Nucleus accumbens (tissue), 56 donors: Measurements from ENCODE around the gene MED31.
A peak's percentile ranks its signal among the peaks of the same experiment; 100 is the strongest.

ENCODE experiments used
- DNase-seq, 56 donors: peaks; one replicate each; lab custom pipeline; 2025; lab: John Stamatoyannopoulos, UW

MED31 gene

GRCh38 chr17:6656797-6657632 lies 5.6 kb upstream of the MED31 start:
- DNase-seq: peak in 11 of 56 donors; percentile 18 to 74 (median 29)

GRCh38 chr17:6655732-6656361 lies 4.4 kb upstream of the MED31 start:
- peak in 5 of 56 donors; percentile 20 to 55 (median 36) for DNase-seq

GRCh38 chr17:6654841-6655731 lies 3.7 kb upstream of the MED31 start:
- DNase-seq: peak in 3 of 56 donors; percentile 25 to 61 (median 48)

GRCh38 chr17:6651919-6652452 lies 581 bp upstream of the MED31 start:
- peak in 5 of 56 donors; percentile 32 to 63 (median 49) for DNase-seq

GRCh38 chr17:6648181-6648580 lies 3.2 kb downstream of the MED31 start:
- no peak for DNase-seq

GRCh38 chr17:6643451-6644125 lies 7.8 kb downstream of the MED31 start:
- DNase-seq: no peak

GRCh38 chr17:6642592-6642991 lies 8.8 kb downstream of the MED31 start:
- no peak for DNase-seq

- peak in 1 of 56 donors; percentile 64 for DNase-seq
Observed at GRCh38 chr17:6641247-6641863, 10.1 kb downstream of the MED31 start.

GRCh38 chr17:6640536-6641246 lies 10.7 kb downstream of the MED31 start, which contains the start of the genes KIAA0753 and TXNDC17:
Gene KIAA0753 (minus strand): TSS chr17:6640711. CDS start chr17:6635103, 5,608 bp downstream.
Gene TXNDC17 (plus strand): TSS chr17:6641060. CDS start chr17:6641083, 23 bp downstream.
- peak in 55 of 56 donors; percentile 44 to 98 (median 85) for DNase-seq

- DNase-seq: peak in 9 of 56 donors; percentile 11 to 76 (median 62)
Observed at GRCh38 chr17:6639586-6640535, 11.5 kb downstream of the MED31 start.

- peak in 3 of 56 donors; percentile 25 to 34 (median 27) for DNase-seq
Observed at GRCh38 chr17:6639014-6639585, 12.3 kb downstream of the MED31 start.

GRCh38 chr17:6638046-6638908 lies 13.1 kb downstream of the MED31 start:
- no peak for DNase-seq

GRCh38 chr17:6637458-6637840 lies 14.0 kb downstream of the MED31 start:
- no peak for DNase-seq

GRCh38 chr17:6636616-6637457 lies 14.6 kb downstream of the MED31 start:
- DNase-seq: no peak

- DNase-seq: no peak
Observed at GRCh38 chr17:6636105-6636504, 15.3 kb downstream of the MED31 start.
